Astrocyte (in vitro differentiated cells and primary cell): ENCODE measurements around the gene MIDN. TPM values are rescaled to one million over a fixed set of nuclear protein-coding genes. Genes with fewer than 3 reads are reported as not detected.

ENCODE experiments used
- DNase-seq: peaks from one replicate; pipeline ENCODE4 v3.0.0-alpha.2; 2010; ENCODE audit warnings: low read depth
- FAIRE-seq: peaks from 2 replicates; lab custom pipeline; 2011; peaks lifted over from hg19 to GRCh38; lab: Jason Lieb, UNC
- H2AFZ ChIP-seq: 2 replicates; pipeline ENCODE4 v1.6.0; 2012; ENCODE audit warnings: low read depth, low read length, inconsistent platforms
- H3K27ac ChIP-seq: 2 replicates; pipeline ENCODE4 v1.5.1; 2011; ENCODE audit warnings: low read depth, low read length, inconsistent platforms
- H3K27me3 ChIP-seq: 2 replicates; pipeline ENCODE4 v1.6.0; 2011; ENCODE audit warnings: low read length, inconsistent platforms; ENCODE audit not compliant: insufficient read depth
- H3K36me3 ChIP-seq: 2 replicates; pipeline ENCODE4 v1.5.1; 2011; ENCODE audit warnings: low read length, inconsistent platforms; ENCODE audit not compliant: insufficient read depth
- H3K4me1 ChIP-seq: 2 replicates; pipeline ENCODE4 v1.5.1; 2011; ENCODE audit warnings: low read length, inconsistent platforms; ENCODE audit not compliant: insufficient read depth
- H3K4me2 ChIP-seq: 2 replicates; pipeline ENCODE4 v1.6.0; 2012; ENCODE audit warnings: low read length, inconsistent platforms
- H3K4me3 ChIP-seq: 2 replicates; pipeline ENCODE4 v1.5.1; 2011; ENCODE audit warnings: low read depth, mild to moderate bottlenecking, low read length, inconsistent platforms; ENCODE audit not compliant: insufficient read depth
- H3K79me2 ChIP-seq: 2 replicates; pipeline ENCODE4 v1.6.0; 2012; ENCODE audit warnings: mild to moderate bottlenecking, low read length, inconsistent platforms; ENCODE audit not compliant: insufficient read depth
- H3K9ac ChIP-seq: 2 replicates; pipeline ENCODE4 v1.6.0; 2012; ENCODE audit warnings: mild to moderate bottlenecking, low read length, inconsistent platforms
- H3K9me3 ChIP-seq: 2 replicates; pipeline ENCODE4 v1.5.1; 2012; ENCODE audit warnings: low read depth, mild to moderate bottlenecking, low read length, inconsistent platforms; ENCODE audit not compliant: insufficient read depth
- H4K20me1 ChIP-seq: 2 replicates; pipeline ENCODE4 v1.6.0; 2012; ENCODE audit warnings: low read length, inconsistent platforms; ENCODE audit not compliant: insufficient read depth
- H3K27ac Mint-ChIP-seq: one replicate; pipeline ENCODE4 v1.8.0; 2021; ENCODE audit warnings: mild to moderate bottlenecking, mixed read lengths; ENCODE audit not compliant: unreplicated experiment
- H3K27me3 Mint-ChIP-seq: one replicate; pipeline ENCODE4 v1.8.0; 2021; ENCODE audit warnings: low read depth, mixed read lengths; ENCODE audit not compliant: unreplicated experiment
- H3K36me3 Mint-ChIP-seq: one replicate; pipeline ENCODE4 v1.8.0; 2021; ENCODE audit warnings: low read depth, mixed read lengths; ENCODE audit not compliant: unreplicated experiment
- H3K4me1 Mint-ChIP-seq: one replicate; pipeline ENCODE4 v1.8.0; 2021; ENCODE audit warnings: low read depth, mixed read lengths; ENCODE audit not compliant: unreplicated experiment
- H3K4me3 Mint-ChIP-seq: one replicate; pipeline ENCODE4 v1.8.0; 2021; ENCODE audit warnings: mild to moderate bottlenecking, moderate library complexity, mixed read lengths; ENCODE audit not compliant: unreplicated experiment
- H3K9me3 Mint-ChIP-seq: one replicate; pipeline ENCODE4 v1.8.0; 2021; ENCODE audit warnings: mild to moderate bottlenecking, mixed read lengths; ENCODE audit not compliant: unreplicated experiment
- CTCF ChIP-seq: IDR thresholded peaks from 2 replicates; pipeline ENCODE4 v1.5.1; 2011; ENCODE audit warnings: low read depth, mild to moderate bottlenecking, inconsistent platforms, low read length, moderate library complexity; ENCODE audit not compliant: insufficient read depth
- EZH2 ChIP-seq: IDR thresholded peaks from 2 replicates; pipeline ENCODE4 v1.6.1; 2012; ENCODE audit warnings: mild to moderate bottlenecking, low read length, inconsistent platforms; ENCODE audit not compliant: insufficient read depth
- total RNA-seq: library from RNA; stranded (reverse); gene quantifications from 2 replicates; pipeline ENCODE4 v1.2.1, GENCODE V29; 2021

The MIDN gene
- total RNA-seq, 1 donor from 2014 or later = 141 TPM

- DNase-seq = no peak
- Mint-ChIP-seq H3K36me3 (peaks cover 7% of the 10 kb centered on the region), H3K27me3 (no peaks in the 10 kb centered on the region), H3K4me1 (peaks cover 11% of the 10 kb centered on the region), H3K9me3 (no peaks in the 10 kb centered on the region), H3K4me3 (no peak overlapping the region), H3K27ac (no peak overlapping the region)
- FAIRE-seq = no peak
- Histone ChIP-seq H3K36me3 (no peaks in the 10 kb centered on the region), H3K27ac (no peak overlapping the region), H3K9ac (no peak overlapping the region), H3K27me3 (no peaks in the 10 kb centered on the region), H3K79me2 (no peaks in the 10 kb centered on the region), H2AFZ (no peak overlapping the region), H3K9me3 (no peaks in the 10 kb centered on the region), H3K4me3 (no peak overlapping the region), H4K20me1 (peaks cover 46% of the 10 kb centered on the region), H3K4me1 (peaks cover 12% of the 10 kb centered on the region), H3K4me2 (no peak overlapping the region)
- TF ChIP-seq EZH2 (no peak), CTCF (no peak)
Observed at GRCh38 chr19:1228161-1228957, 20.0 kb upstream of the MIDN start.

DNA sequence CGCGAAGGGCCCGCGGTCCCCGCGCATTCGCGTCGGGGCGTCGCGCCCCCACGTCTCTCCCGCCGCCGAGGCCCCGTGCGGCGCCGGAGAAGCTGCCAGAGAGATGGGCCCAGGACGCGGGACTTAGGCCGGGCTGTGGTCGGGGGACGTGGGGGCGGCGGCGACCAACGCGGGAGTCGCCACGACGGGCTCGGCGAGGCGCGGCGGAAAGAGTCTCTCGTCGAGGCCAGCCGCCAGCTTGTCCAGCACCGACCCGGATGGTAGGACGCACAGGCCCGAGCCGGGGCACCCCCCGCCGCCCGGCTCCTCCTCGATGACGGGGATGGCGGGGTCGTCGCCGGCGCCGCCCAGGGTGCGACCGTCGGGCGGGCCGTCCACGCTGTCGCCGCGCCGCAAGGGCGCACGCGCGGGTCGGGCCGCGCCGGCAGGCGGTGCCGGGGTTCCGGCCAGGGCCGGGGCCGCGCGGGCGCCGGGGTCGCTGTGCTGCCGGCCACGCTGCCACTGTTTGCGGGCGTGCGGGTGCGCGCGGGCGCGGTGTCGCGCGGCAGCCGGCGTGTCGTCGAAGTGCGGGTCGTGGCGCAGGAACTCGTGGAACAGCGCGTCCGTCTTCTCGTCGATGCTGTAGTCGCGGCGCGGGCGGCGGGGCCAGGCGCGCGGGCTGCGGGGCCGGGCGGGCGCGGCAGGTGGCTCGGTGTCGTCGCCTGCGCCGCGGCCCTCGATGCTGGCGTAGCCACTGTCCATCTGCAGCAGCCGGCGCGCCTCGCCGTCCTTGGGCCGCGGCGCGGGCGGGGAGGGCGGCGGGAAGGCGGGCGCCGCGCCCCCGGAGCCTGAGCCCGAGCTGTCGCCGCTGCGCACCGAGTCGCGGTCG, 19.1 kb upstream of the MIDN start:
- Mint-ChIP-seq H3K4me1 (peaks cover 11% of the 10 kb centered on the region), H3K4me3 (no peak overlapping the region), H3K27me3 (no peaks in the 10 kb centered on the region), H3K27ac (no peak overlapping the region), H3K9me3 (no peaks in the 10 kb centered on the region), H3K36me3 (peaks cover 7% of the 10 kb centered on the region)
- TF ChIP-seq EZH2 = no peak
- no peak for TF ChIP-seq CTCF
- Histone ChIP-seq H3K4me1 (peaks cover 12% of the 10 kb centered on the region), H3K9ac (no peak overlapping the region), H3K9me3 (no peaks in the 10 kb centered on the region), H3K27ac (no peak overlapping the region), H3K4me3 (no peak overlapping the region), H3K79me2 (peaks cover under 1% of the 10 kb centered on the region), H2AFZ (no peak overlapping the region), H3K27me3 (no peaks in the 10 kb centered on the region), H3K36me3 (peaks cover 3% of the 10 kb centered on the region), H3K4me2 (no peak overlapping the region), H4K20me1 (peaks cover 45% of the 10 kb centered on the region)
- no peak for FAIRE-seq
- DNase-seq = no peak
